ENCODE measurements around the gene C16orf74.

DNA sequence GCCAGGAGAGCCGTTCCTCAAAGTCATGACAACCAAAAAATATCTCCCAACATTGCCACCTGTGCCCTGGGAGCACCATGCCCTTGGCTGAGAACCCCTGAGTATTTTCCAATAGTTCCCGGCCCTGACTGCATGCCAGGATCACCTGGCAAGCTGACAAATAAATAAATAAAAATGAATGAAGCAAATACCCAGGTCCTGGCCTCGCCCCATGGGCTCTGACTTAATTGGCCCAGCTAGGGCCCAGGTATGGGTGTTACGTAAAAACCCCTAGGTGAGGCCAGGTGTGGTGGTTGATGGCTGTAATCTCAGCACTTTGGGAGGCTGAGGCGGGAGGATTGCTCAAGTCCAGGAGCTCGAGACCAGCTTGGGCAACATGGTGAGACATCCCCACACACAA lies 2.7 kb upstream of the C16orf74 start:
- TF ChIP-seq, protein P1, sequence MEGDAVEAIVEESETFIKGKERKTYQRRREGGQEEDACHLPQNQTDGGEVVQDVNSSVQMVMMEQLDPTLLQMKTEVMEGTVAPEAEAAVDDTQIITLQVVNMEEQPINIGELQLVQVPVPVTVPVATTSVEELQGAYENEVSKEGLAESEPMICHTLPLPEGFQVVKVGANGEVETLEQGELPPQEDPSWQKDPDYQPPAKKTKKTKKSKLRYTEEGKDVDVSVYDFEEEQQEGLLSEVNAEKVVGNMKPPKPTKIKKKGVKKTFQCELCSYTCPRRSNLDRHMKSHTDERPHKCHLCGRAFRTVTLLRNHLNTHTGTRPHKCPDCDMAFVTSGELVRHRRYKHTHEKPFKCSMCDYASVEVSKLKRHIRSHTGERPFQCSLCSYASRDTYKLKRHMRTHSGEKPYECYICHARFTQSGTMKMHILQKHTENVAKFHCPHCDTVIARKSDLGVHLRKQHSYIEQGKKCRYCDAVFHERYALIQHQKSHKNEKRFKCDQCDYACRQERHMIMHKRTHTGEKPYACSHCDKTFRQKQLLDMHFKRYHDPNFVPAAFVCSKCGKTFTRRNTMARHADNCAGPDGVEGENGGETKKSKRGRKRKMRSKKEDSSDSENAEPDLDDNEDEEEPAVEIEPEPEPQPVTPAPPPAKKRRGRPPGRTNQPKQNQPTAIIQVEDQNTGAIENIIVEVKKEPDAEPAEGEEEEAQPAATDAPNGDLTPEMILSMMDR (IDR thresholded peaks at IDR 0.05): no peak
- TF ChIP-seq EP300 (IDR thresholded peaks at IDR 0.05): no peak
